Stimulated activated naive B cell treated with anti-CD40 and anti-IgM and Interleukin-4, amounts not matched to agents 10 μg/mL and 1 μg/mL and 100 μg/mL, for 72 hours (primary cell): ENCODE measurements around the gene CSRP1.

Source experiments
- ATAC-seq, 2 donors: fragments of 150-1000 bp; cut with Tn5 transposase; replicated peaks; 2 replicates each; pipeline ENCODE4 v1.10.0; 2021; ENCODE audit warnings: moderate library complexity in 1 of 2
- DNase-seq: peaks from one replicate; pipeline ENCODE4 v3.0.0; 2021
- H3K27ac Mint-ChIP-seq: one replicate; pipeline ENCODE4 v1.8.0; 2022; ENCODE audit warnings: mild to moderate bottlenecking, mixed read lengths
- H3K27me3 Mint-ChIP-seq, 2 donors: one replicate each; pipeline ENCODE4 v1.8.0; 2022; ENCODE audit warnings: mixed read lengths in 2 of 2
- H3K36me3 Mint-ChIP-seq, 2 donors: one replicate each; pipeline ENCODE4 v1.8.0; 2022; ENCODE audit warnings: mixed read lengths in 2 of 2, mild to moderate bottlenecking in 1 of 2
- H3K4me1 Mint-ChIP-seq, 2 donors: one replicate each; pipeline ENCODE4 v1.8.0; 2022; ENCODE audit warnings: mixed read lengths in 2 of 2, mild to moderate bottlenecking in 1 of 2
- H3K4me3 Mint-ChIP-seq, 2 donors: one replicate each; pipeline ENCODE4 v1.8.0; 2022; ENCODE audit warnings: mild to moderate bottlenecking in 2 of 2, mixed read lengths in 2 of 2, moderate library complexity in 1 of 2
- H3K9me3 Mint-ChIP-seq, 2 donors: one replicate each; pipeline ENCODE4 v1.8.0; 2022; ENCODE audit warnings: mixed read lengths in 2 of 2, mild to moderate bottlenecking in 1 of 2

Gene CSRP1

GRCh38 chr1:201461645-201462441 is 45.1 kb downstream of the CSRP1 start:
- Mint-ChIP-seq H3K4me1 (peaks cover 2 to 4% of the 10 kb centered on the region in 2 donors), H3K4me3 (no peak overlapping the region), H3K9me3 (no peaks in the 10 kb centered on the region), H3K27ac (no peak overlapping the region), H3K36me3 (no peaks in the 10 kb centered on the region), H3K27me3 (peaks cover 23 to 24% of the 10 kb centered on the region in 2 donors)
- ATAC-seq (no peak), DNase-seq (no peak)

- ATAC-seq (no peak), DNase-seq (no peak)
- peaks cover 18 to 20% of the 10 kb centered on the region in 2 donors for H3K27me3 Mint-ChIP-seq
- H3K4me3 Mint-ChIP-seq, result no peak overlapping the region
- H3K27ac Mint-ChIP-seq, result no peak overlapping the region
- no peaks in the 10 kb centered on the region for H3K36me3 Mint-ChIP-seq
- H3K9me3 Mint-ChIP-seq, result no peaks in the 10 kb centered on the region
- peaks cover 3 to 9% of the 10 kb centered on the region in 2 donors for H3K4me1 Mint-ChIP-seq
Observed at GRCh38 chr1:201460814-201461644, 45.9 kb downstream of the CSRP1 start.

- DNase-seq (no peak), ATAC-seq (no peak)
- no peak overlapping the region for H3K4me3 Mint-ChIP-seq
- no peaks in the 10 kb centered on the region for H3K9me3 Mint-ChIP-seq
- no peak overlapping the region for H3K27ac Mint-ChIP-seq
- H3K36me3 Mint-ChIP-seq, result no peaks in the 10 kb centered on the region
- peaks cover 3 to 9% of the 10 kb centered on the region in 2 donors for H3K4me1 Mint-ChIP-seq
- peaks cover 13 to 17% of the 10 kb centered on the region in 2 donors for H3K27me3 Mint-ChIP-seq
Observed at GRCh38 chr1:201459775-201460174, 47.1 kb downstream of the CSRP1 start.

GRCh38 chr1:201459052-201459451 is 47.9 kb downstream of the CSRP1 start:
- Mint-ChIP-seq H3K27me3 (peaks cover 13 to 17% of the 10 kb centered on the region in 2 donors), H3K4me1 (peaks cover 5 to 9% of the 10 kb centered on the region in 2 donors), H3K4me3 (no peak overlapping the region), H3K9me3 (no peaks in the 10 kb centered on the region), H3K36me3 (no peaks in the 10 kb centered on the region), H3K27ac (no peak overlapping the region)
- ATAC-seq (no peak), DNase-seq (no peak)

- Mint-ChIP-seq H3K36me3 (no peaks in the 10 kb centered on the region), H3K9me3 (no peaks in the 10 kb centered on the region), H3K27me3 (peaks cover 15 to 16% of the 10 kb centered on the region in 2 donors), H3K4me3 (no peak overlapping the region), H3K4me1 (peaks cover 7 to 9% of the 10 kb centered on the region in 2 donors), H3K27ac (no peak overlapping the region)
- ATAC-seq, result no peak
- no peak for DNase-seq
Observed at GRCh38 chr1:201457508-201457960, 49.4 kb downstream of the CSRP1 start.

- ATAC-seq (peak; percentile 53 to 71), DNase-seq (no peak)
- Mint-ChIP-seq H3K4me3 (no peak overlapping the region), H3K27me3 (peaks cover 19 to 21% of the 10 kb centered on the region in 2 donors), H3K36me3 (no peaks in the 10 kb centered on the region), H3K27ac (no peak overlapping the region), H3K4me1 (peaks cover 7 to 10% of the 10 kb centered on the region in 2 donors), H3K9me3 (no peaks in the 10 kb centered on the region)
Observed at GRCh38 chr1:201456499-201457309, 50.2 kb downstream of the CSRP1 start.

GRCh38 chr1:201455098-201455497 is 51.8 kb downstream of the CSRP1 start:
- Mint-ChIP-seq H3K4me3 (no peak overlapping the region), H3K27me3 (peaks cover 21 to 30% of the 10 kb centered on the region in 2 donors), H3K4me1 (peaks cover 9 to 24% of the 10 kb centered on the region in 2 donors), H3K36me3 (no peaks in the 10 kb centered on the region), H3K9me3 (no peaks in the 10 kb centered on the region), H3K27ac (no peak overlapping the region)
- no peak for DNase-seq
- no peak for ATAC-seq

GRCh38 chr1:201454608-201455007 is 52.3 kb downstream of the CSRP1 start:
- no peaks in the 10 kb centered on the region for H3K9me3 Mint-ChIP-seq
- DNase-seq (no peak), ATAC-seq (no peak)
- peaks cover 9 to 27% of the 10 kb centered on the region in 2 donors for H3K4me1 Mint-ChIP-seq
- H3K36me3 Mint-ChIP-seq, result no peaks in the 10 kb centered on the region
- peaks cover 21 to 30% of the 10 kb centered on the region in 2 donors for H3K27me3 Mint-ChIP-seq
- H3K27ac Mint-ChIP-seq, result no peak overlapping the region
- H3K4me3 Mint-ChIP-seq, result no peak overlapping the region

GRCh38 chr1:201452866-201453265 is 54.1 kb downstream of the CSRP1 start:
- Mint-ChIP-seq H3K27me3 (peaks cover 17 to 34% of the 10 kb centered on the region in 2 donors), H3K36me3 (no peaks in the 10 kb centered on the region), H3K4me3 (no peak overlapping the region), H3K4me1 (peaks cover 14 to 38% of the 10 kb centered on the region in 2 donors), H3K27ac (no peak overlapping the region), H3K9me3 (no peaks in the 10 kb centered on the region)
- DNase-seq, result no peak
- ATAC-seq, result no peak

GRCh38 chr1:201450721-201451291 is 56.1 kb downstream of the CSRP1 start:
- H3K36me3 Mint-ChIP-seq, result no peaks in the 10 kb centered on the region
- peaks cover 11 to 31% of the 10 kb centered on the region in 2 donors for H3K4me1 Mint-ChIP-seq
- no peak for DNase-seq
- no peaks in the 10 kb centered on the region for H3K9me3 Mint-ChIP-seq
- peak; percentile 38 to 46 for ATAC-seq
- no peak overlapping the region for H3K27ac Mint-ChIP-seq
- peaks cover 15 to 41% of the 10 kb centered on the region in 2 donors for H3K27me3 Mint-ChIP-seq
- peak overlapping the region in 1 of 2 donors; percentile 1 for H3K4me3 Mint-ChIP-seq

- Mint-ChIP-seq H3K4me3 (no peak overlapping the region), H3K27me3 (peaks cover 21 to 45% of the 10 kb centered on the region in 2 donors), H3K36me3 (peaks cover 0 to 2% of the 10 kb centered on the region in 2 donors), H3K9me3 (peaks cover 0 to 3% of the 10 kb centered on the region in 2 donors), H3K4me1 (peaks cover 10 to 31% of the 10 kb centered on the region in 2 donors), H3K27ac (no peak overlapping the region)
- no peak for DNase-seq
- ATAC-seq, result no peak
Observed at GRCh38 chr1:201448990-201449389, 57.9 kb downstream of the CSRP1 start.

GRCh38 chr1:201447903-201448871 is 58.7 kb downstream of the CSRP1 start:
- ATAC-seq (peak; percentile 92 to 93), DNase-seq (peak; percentile 27)
- Mint-ChIP-seq H3K9me3 (peaks cover 0 to 3% of the 10 kb centered on the region in 2 donors), H3K27ac (peak overlapping the region; percentile 32), H3K4me3 (peak overlapping the region in 1 of 2 donors; percentile 8), H3K27me3 (peaks cover 20 to 42% of the 10 kb centered on the region in 2 donors), H3K4me1 (peaks cover 8 to 31% of the 10 kb centered on the region in 2 donors), H3K36me3 (peaks cover 0 to 3% of the 10 kb centered on the region in 2 donors)
